GM21737 (cell line): ENCODE data around the gene RBBP5.

ENCODE experiments used
- ATAC-seq: cut with Tn5 transposase; IDR thresholded peaks from one replicate; pipeline ENCODE4 v1.9.1; 2021; ENCODE audit warnings: mild to moderate bottlenecking, moderate library complexity; ENCODE audit not compliant: unreplicated experiment

RBBP5 gene

GRCh38 chr1:205075642-205076155 is 46.1 kb downstream of the RBBP5 start:
- ATAC-seq: no peak

GRCh38 chr1:205074513-205074912 is 47.3 kb downstream of the RBBP5 start:
- no peak for ATAC-seq

GRCh38 chr1:205074084-205074483 is 47.7 kb downstream of the RBBP5 start:
- ATAC-seq: no peak

GRCh38 chr1:205073511-205073910 is 48.3 kb downstream of the RBBP5 start:
- no peak for ATAC-seq

- ATAC-seq: no peak
These were observed 48.9 kb downstream of the RBBP5 start for GRCh38 chr1:205072881-205073280.

- no peak for ATAC-seq
These were observed 49.5 kb downstream of the RBBP5 start for GRCh38 chr1:205072286-205072685.

GRCh38 chr1:205071801-205072200 is 50.0 kb downstream of the RBBP5 start:
- no peak for ATAC-seq

- no peak for ATAC-seq
These were observed 50.8 kb downstream of the RBBP5 start for GRCh38 chr1:205071028-205071409.

GRCh38 chr1:205069371-205070125 is 52.2 kb downstream of the RBBP5 start:
- no peak for ATAC-seq

GRCh38 chr1:205068457-205069040 is 53.2 kb downstream of the RBBP5 start:
- no peak for ATAC-seq

- no peak for ATAC-seq
These were observed 53.8 kb downstream of the RBBP5 start for GRCh38 chr1:205068001-205068400.

GRCh38 chr1:205067031-205067430 is 54.7 kb downstream of the RBBP5 start:
- no peak for ATAC-seq

GRCh38 chr1:205066141-205066818 is 55.5 kb downstream of the RBBP5 start:
- no peak for ATAC-seq

- ATAC-seq: no peak
These were observed 56.1 kb downstream of the RBBP5 start for GRCh38 chr1:205065666-205066065.

GRCh38 chr1:205064741-205065316 is 56.9 kb downstream of the RBBP5 start:
- no peak for ATAC-seq

GRCh38 chr1:205064301-205064700 is 57.5 kb downstream of the RBBP5 start:
- ATAC-seq: no peak

- no peak for ATAC-seq
These were observed 58.9 kb downstream of the RBBP5 start for GRCh38 chr1:205062895-205063294.

GRCh38 chr1:205062319-205062718 is 59.5 kb downstream of the RBBP5 start:
- no peak for ATAC-seq

GRCh38 chr1:205061665-205062069 is 60.1 kb downstream of the RBBP5 start:
- ATAC-seq: no peak

- ATAC-seq: no peak
These were observed 60.6 kb downstream of the RBBP5 start for GRCh38 chr1:205061227-205061626.

- no peak for ATAC-seq
These were observed 61.0 kb downstream of the RBBP5 start for GRCh38 chr1:205060746-205061145.

- no peak for ATAC-seq
These were observed 62.1 kb downstream of the RBBP5 start for GRCh38 chr1:205059660-205060059.
